Activated CD8-positive, alpha-beta memory T cell treated with anti-CD3 and anti-CD28 coated beads, Interleukin-2, amount 10 ng/mL, durations not matched to agents 7 days and 5 days (primary cell): Measurements from ENCODE around the gene FEZF1. TPM values are rescaled to one million over a fixed set of nuclear protein-coding genes. Genes with fewer than 3 reads are reported as not detected.
"Not testable (repeated sequence)": the region's sequence is repeated elsewhere in the genome, so short reads cannot be mapped to it uniquely, and the experiment has no call there.

Experiments
- ATAC-seq: fragments of 150-1000 bp; cut with Tn5 transposase; one replicate; pipeline ENCODE4 v1.10.0; 2021; ENCODE audit warnings: moderate library complexity
- CTCF ChIA-PET: fragments of 350-600 bp; sonication (Branson Sonifier 250); formaldehyde crosslinking; loops from one replicate; lab custom pipeline; 2021; ENCODE audit warnings: antibody characterized with exemption; lab: Charles Lee
- DNase-seq: peaks from one replicate; pipeline ENCODE4 v3.0.0-alpha.2; 2020
- H3K27ac Mint-ChIP-seq: one replicate; pipeline ENCODE4 v1.8.0; 2021; ENCODE audit warnings: mild to moderate bottlenecking, mixed read lengths
- H3K27me3 Mint-ChIP-seq: one replicate; pipeline ENCODE4 v1.8.0; 2021; ENCODE audit warnings: mixed read lengths
- H3K36me3 Mint-ChIP-seq: one replicate; pipeline ENCODE4 v1.8.0; 2021; ENCODE audit warnings: mild to moderate bottlenecking, mixed read lengths
- H3K4me1 Mint-ChIP-seq: one replicate; pipeline ENCODE4 v1.8.0; 2021; ENCODE audit warnings: mixed read lengths
- H3K4me3 Mint-ChIP-seq: one replicate; pipeline ENCODE4 v1.8.0; 2021; ENCODE audit warnings: mild to moderate bottlenecking, moderate library complexity, mixed read lengths
- H3K9me3 Mint-ChIP-seq: one replicate; pipeline ENCODE4 v1.8.0; 2022; ENCODE audit warnings: low read depth, mixed read lengths
- total RNA-seq, 2 experiments: library from RNA; stranded (reverse); gene quantifications; one replicate each; pipeline ENCODE4 v1.2.3, GENCODE V29; 2021

FEZF1 gene
- total RNA-seq, 2 experiments from 2014 or later, result not detected

DNA sequence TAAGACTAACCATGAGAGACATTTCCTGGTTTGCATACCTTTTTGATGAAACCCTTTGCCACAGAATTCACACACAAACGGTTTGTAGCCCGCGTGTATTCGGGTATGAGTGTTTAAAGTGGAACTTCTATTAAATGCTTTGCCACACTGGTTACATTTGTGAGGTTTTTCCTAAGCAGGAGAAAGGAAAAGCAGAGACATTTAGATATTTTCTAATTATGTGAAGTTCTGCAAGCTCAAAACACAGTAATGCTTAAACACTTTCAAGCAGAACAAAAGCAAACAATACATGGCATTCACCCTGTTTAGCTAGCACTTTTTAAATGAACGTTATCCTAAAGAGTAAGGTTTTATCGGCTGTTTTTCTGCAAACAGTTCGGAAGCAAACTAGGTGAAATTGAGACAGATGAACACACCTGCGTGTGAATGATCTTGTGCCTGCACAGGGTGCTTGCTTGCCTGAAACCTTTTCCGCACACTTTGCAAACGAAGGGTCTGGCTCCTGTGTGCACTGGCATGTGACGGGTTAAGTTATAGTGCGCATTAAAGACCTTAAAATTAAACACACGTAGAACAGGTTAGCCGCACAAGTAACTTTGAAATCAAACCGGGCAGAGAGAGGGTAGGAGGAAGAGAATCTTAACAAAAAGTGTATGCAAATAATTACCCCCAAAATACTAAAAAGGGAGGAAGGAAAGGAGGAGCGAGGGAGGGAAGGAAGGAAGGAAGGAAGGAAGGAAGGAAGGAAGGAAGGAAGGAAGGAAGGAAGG, 1.6 kb downstream of the FEZF1 start:
- H3K4me3 Mint-ChIP-seq, result no peak overlapping the region
- peaks cover 7% of the 10 kb centered on the region for H3K36me3 Mint-ChIP-seq
- CTCF ChIA-PET, result no interaction called here
- H3K27ac Mint-ChIP-seq, result peak overlapping the region; percentile 68
- H3K27me3 Mint-ChIP-seq, result peaks cover 86% of the 10 kb centered on the region
- ATAC-seq (no peak), DNase-seq (no peak)
- H3K4me1 Mint-ChIP-seq, result no peaks in the 10 kb centered on the region
- H3K9me3 Mint-ChIP-seq, result peaks cover 2% of the 10 kb centered on the region

DNA sequence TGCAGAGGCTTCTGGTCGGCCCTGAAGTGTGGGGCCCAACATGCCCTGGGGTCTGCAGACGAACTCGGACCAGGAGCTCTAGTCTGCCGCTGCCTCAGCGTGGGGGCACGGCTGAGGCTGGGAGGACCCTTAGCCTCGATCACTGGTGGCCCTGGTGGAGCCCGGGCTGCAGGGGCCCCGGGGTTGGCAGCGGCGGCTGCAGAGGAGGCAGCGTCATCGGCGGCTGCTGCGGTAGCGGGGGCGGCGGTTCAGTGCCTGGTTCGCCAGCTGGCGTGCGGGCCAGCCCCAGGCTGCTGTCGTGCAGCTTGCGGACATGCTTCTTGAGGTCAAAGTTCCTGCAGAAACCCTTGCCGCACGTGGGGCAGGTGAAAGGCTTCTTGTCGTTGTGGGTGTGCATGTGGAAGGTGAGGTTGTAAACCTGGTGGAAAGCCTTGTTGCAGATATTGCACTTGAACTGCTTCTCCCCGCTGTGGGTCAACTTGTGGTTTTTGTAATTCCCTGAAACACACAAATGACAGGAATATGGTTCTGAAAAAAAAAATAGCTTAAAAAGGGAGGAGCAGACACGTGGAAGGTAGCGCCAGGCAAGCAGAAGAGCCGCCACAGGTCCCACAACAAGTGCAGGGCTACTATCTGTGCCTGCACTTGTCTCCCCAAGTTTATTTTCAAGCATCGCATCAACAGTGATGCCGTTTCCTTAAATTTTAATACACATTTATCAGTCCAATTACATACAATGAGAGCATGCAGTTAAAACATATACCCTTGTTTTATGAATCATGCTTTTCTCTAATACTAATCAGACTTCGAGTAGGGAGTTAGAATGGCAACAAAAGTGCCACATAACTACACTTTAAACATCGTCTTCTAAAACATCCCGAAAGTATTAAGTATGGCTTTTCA, 2.4 kb downstream of the FEZF1 start:
- H3K4me3 Mint-ChIP-seq, result no peak overlapping the region
- no peak for ATAC-seq
- no peak for DNase-seq
- H3K36me3 Mint-ChIP-seq, result peaks cover 7% of the 10 kb centered on the region
- no peak overlapping the region for H3K27ac Mint-ChIP-seq
- peaks cover 2% of the 10 kb centered on the region for H3K9me3 Mint-ChIP-seq
- CTCF ChIA-PET, result no interaction called here
- no peaks in the 10 kb centered on the region for H3K4me1 Mint-ChIP-seq
- peaks cover 80% of the 10 kb centered on the region for H3K27me3 Mint-ChIP-seq

DNA sequence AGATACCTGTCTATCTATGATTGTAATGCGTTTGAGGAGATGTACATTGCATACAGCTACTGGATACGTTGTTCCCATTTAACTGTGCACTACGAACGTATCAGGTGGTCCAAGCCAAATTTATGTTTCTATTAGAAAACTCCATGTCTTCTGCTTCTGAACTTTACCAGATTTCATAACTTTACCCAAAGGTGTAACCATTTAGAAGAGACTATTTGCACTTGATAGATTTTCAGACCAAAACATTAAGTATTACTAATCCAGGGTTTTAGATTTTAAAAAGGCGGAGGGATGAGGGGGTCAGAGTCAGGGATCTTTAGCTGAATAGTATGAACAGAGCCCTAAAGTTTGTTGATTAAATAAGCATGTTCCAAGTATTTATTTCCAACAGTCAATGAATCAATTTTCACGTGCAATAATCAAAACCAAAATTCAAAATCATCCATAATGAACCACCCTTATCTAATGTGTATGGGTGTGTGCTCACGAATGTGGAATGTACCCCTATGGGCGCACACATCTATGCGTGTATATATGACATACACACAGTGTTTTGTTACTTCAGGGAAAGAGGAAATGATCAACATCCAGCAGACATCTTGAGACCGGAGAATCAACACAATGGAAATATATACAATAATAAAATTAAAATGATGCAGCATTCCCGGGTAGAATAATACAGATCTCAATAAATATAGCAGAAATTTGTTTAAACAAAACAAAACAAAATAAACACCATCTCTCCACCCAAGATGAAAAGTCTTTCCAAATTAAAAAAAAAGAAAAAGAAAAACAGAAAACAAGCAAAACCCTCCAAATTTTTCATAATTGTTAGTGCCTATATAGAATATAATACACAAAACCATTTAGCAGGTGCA, 3.4 kb downstream of the FEZF1 start:
- no peak for ATAC-seq
- Mint-ChIP-seq H3K27ac (no peak overlapping the region), H3K9me3 (peaks cover 2% of the 10 kb centered on the region), H3K4me3 (no peak overlapping the region), H3K27me3 (peaks cover 71% of the 10 kb centered on the region), H3K36me3 (peaks cover 7% of the 10 kb centered on the region), H3K4me1 (no peaks in the 10 kb centered on the region)
- CTCF ChIA-PET, result no interaction called here
- DNase-seq, result no peak

DNA sequence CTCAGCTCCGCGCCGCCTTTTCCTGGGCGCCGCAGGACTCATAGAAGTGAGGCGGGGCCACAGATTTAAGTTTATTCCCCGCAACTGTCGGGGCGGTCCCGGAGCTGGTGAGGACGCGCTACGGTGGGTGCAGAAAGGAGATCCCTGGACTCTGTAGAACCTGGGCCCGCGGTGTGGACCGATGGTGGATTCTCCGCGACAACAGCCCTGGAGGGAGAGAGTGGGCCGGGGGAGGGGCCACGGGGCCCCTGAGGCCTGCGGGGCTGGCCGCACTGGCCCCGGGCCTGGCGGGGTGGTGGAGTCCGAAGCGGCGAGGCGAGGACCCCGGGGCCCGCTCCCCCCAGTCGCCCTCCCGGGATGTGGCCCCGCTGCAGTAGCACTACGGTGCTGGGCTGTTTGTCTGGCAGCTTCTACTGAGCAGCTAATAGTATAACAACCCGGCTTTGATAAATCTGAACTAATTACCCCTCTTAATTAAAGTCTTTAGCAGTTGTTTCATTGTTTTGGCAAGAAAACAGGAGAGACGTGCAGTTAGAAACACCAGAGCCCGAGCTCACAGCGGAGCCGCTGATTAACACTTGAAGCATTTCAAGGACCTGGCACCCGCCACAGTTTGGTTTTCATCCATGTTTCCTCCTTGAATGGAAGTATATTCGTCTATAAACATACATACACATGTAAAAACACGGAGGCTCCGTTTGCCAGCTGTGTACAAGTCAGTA, 4.2 kb downstream of the FEZF1 start:
- CTCF ChIA-PET, result no interaction called here
- Mint-ChIP-seq H3K27me3 (peaks cover 63% of the 10 kb centered on the region), H3K9me3 (peaks cover 2% of the 10 kb centered on the region), H3K27ac (no peak overlapping the region), H3K36me3 (peaks cover 7% of the 10 kb centered on the region), H3K4me3 (no peak overlapping the region), H3K4me1 (no peaks in the 10 kb centered on the region)
- ATAC-seq (no peak), DNase-seq (no peak)

DNA sequence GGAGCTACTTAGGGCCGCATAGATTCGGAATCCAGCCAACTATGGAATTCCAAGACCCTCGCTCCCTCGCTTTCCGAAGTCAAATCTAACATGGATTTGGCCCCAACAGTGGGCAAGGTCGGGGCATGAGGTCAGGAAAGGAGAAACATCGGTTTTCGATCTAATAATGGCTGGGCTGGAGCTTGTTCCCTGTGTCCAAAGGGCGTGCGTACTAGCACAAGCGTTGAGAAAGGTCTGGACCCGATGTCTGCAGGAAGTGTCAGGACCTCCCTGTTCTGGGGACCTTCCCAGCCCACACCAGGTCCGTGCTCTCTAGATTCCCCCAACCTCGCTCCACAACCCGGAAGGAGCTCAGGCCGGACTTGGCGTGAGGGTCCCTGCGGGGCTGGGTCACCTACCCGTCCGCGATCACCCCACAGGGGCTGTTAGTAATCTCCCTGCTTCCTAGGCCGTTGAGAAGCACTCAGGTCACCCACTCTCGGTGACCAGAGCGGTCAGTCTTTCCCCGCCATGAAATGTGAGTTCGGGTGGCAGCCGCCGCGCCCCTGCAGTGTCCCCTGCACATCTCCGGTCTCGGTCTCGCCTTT, 4.8 kb downstream of the FEZF1 start:
- H3K36me3 Mint-ChIP-seq, result peaks cover 7% of the 10 kb centered on the region
- H3K4me3 Mint-ChIP-seq, result no peak overlapping the region
- no peak for ATAC-seq
- H3K4me1 Mint-ChIP-seq, result no peaks in the 10 kb centered on the region
- CTCF ChIA-PET, result no interaction called here
- peaks cover 58% of the 10 kb centered on the region for H3K27me3 Mint-ChIP-seq
- H3K27ac Mint-ChIP-seq, result no peak overlapping the region
- peaks cover 2% of the 10 kb centered on the region for H3K9me3 Mint-ChIP-seq
- no peak for DNase-seq

DNA sequence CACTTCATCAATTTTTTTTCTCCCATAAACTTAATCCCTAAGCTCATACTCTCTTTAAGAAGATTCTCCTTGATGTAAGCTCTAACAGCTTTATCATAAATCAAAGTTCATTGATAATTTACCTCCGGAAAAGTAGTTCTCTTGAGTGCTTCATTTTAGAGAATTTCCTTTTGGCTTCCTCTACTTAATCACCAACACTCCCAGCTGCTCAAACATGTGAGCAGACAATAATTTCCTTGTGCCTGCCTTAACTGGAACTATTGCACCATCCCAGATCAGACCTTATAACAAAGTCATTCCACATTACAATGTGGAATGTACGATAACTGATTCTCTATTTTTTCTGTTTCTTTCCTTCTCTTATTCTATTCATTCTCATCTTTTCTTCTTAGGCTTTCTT, 5.9 kb downstream of the FEZF1 start:
- H3K9me3 Mint-ChIP-seq, result peaks cover 2% of the 10 kb centered on the region
- peaks cover 47% of the 10 kb centered on the region for H3K27me3 Mint-ChIP-seq
- peaks cover 5% of the 10 kb centered on the region for H3K36me3 Mint-ChIP-seq
- DNase-seq (no peak), ATAC-seq (no peak)
- H3K27ac Mint-ChIP-seq, result no peak overlapping the region
- CTCF ChIA-PET, result no interaction called here
- H3K4me1 Mint-ChIP-seq, result no peaks in the 10 kb centered on the region
- H3K4me3 Mint-ChIP-seq, result no peak overlapping the region

DNA sequence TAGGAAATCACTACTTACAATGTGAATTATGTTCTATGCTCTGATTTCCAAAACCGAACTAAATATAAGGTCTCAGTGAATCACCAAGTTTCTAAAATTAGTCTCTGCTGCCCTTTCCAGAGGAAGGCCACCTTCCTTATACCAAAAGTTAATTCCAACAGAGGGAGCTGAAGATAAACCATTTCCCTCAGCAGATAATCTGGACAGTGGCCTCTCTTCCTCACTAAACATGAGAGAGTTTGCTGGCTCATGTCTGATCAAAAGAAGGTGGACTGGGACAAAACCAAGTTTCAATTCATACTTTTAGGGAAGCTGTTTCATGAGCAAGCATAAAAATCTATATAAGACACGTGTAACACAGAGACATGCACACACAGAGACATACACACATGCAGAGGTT, 6.4 kb downstream of the FEZF1 start:
- H3K4me1 Mint-ChIP-seq, result no peaks in the 10 kb centered on the region
- peaks cover 43% of the 10 kb centered on the region for H3K27me3 Mint-ChIP-seq
- CTCF ChIA-PET, result no interaction called here
- ATAC-seq, result no peak
- H3K36me3 Mint-ChIP-seq, result peaks cover 3% of the 10 kb centered on the region
- peaks cover 2% of the 10 kb centered on the region for H3K9me3 Mint-ChIP-seq
- no peak for DNase-seq
- H3K27ac Mint-ChIP-seq, result no peak overlapping the region
- H3K4me3 Mint-ChIP-seq, result no peak overlapping the region

DNA sequence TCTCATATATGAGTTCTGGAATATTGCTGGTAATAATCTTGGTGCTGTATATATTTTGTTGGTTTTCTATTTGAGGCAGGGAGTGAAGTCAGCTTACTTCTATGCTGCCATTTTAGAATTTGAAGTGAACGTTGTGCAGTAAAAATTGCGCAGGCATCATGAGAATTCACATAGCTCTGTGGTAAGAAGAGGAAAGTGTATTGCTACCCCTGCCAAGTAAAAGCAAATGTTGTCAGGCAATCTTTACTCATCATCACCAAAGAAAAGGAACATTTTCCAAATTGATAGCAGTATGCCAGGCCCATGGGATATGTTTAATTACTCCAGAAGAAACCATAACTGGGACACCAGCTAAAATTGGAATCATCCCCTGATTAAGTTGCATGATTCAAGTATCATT, 13.4 kb downstream of the FEZF1 start:
- no peaks in the 10 kb centered on the region for H3K4me1 Mint-ChIP-seq
- no peaks in the 10 kb centered on the region for H3K36me3 Mint-ChIP-seq
- no peak overlapping the region for H3K4me3 Mint-ChIP-seq
- DNase-seq (no peak), ATAC-seq (no peak)
- H3K27ac Mint-ChIP-seq, result no peak overlapping the region
- no peaks in the 10 kb centered on the region for H3K27me3 Mint-ChIP-seq
- no peaks in the 10 kb centered on the region for H3K9me3 Mint-ChIP-seq
- CTCF ChIA-PET, result no interaction called here

DNA sequence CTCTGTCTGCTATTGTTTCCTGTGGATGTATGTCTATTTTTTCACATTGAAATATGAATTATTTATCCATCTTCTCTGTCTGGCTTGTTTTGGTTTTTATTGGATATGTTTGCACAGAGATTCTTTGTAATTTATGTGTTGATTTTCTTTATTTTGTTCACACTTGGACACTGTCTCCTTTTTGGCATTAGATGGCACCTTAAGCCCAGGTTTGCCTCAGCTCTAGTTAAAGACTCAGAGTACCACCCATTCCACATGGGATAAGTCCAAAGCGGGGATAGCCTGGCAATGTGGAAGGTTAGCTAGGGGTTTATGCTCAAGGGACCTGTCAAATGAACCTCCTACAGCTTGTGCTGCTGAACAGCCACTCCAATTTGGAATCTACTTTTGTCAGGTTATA, 14.1 kb downstream of the FEZF1 start:
- DNase-seq, result no peak
- ATAC-seq, result no peak
- Mint-ChIP-seq H3K27me3 (no peaks in the 10 kb centered on the region), H3K4me3 (no peak overlapping the region), H3K27ac (no peak overlapping the region), H3K36me3 (no peaks in the 10 kb centered on the region), H3K9me3 (no peaks in the 10 kb centered on the region), H3K4me1 (no peaks in the 10 kb centered on the region)
- CTCF ChIA-PET, result no interaction called here

DNA sequence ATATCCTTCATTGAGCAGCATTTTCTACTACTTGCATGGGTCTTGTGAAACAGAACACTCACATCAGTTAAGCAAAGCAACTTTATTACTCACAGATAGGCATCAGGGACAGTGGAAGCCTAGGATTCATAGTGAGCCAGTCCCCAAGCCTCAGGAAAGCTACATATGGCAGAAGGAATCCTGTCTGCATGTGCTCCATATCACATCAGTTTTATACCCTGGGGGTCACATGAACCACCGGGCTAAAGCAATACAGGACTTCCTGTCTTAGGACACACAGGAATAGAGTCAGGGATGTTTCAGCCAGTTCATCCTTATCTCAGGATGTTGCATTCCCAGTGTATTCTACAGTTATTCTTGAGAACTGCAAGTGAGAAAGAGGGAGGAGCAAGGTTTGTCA, 15.1 kb downstream of the FEZF1 start:
- Mint-ChIP-seq H3K27me3 (no peaks in the 10 kb centered on the region), H3K27ac (no peak overlapping the region), H3K9me3 (no peaks in the 10 kb centered on the region), H3K4me1 (no peaks in the 10 kb centered on the region), H3K36me3 (no peaks in the 10 kb centered on the region), H3K4me3 (no peak overlapping the region)
- no peak for ATAC-seq
- DNase-seq, result no peak
- CTCF ChIA-PET, result no interaction called here

DNA sequence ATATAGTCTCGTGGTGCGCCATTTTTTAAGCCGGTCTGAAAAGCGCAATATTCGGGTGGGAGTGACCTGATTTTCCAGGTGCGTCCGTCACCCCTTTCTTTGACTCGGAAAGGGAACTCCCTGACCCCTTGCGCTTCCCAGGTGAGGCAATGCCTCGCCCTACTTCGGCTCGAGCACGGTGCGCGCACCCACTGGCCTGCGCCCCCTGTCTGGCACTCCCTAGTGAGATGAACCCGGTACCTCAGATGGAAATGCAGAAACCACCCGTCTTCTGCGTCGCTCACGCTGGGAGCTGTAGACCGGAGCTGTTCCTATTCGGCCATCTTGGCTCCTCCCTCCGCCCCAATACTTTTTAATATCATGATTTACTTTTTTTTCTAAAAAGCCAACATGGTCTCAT, 19.9 kb downstream of the FEZF1 start:
- H3K4me1 Mint-ChIP-seq, H3K9me3 Mint-ChIP-seq, H3K27me3 Mint-ChIP-seq: not testable (repeated sequence)

DNA sequence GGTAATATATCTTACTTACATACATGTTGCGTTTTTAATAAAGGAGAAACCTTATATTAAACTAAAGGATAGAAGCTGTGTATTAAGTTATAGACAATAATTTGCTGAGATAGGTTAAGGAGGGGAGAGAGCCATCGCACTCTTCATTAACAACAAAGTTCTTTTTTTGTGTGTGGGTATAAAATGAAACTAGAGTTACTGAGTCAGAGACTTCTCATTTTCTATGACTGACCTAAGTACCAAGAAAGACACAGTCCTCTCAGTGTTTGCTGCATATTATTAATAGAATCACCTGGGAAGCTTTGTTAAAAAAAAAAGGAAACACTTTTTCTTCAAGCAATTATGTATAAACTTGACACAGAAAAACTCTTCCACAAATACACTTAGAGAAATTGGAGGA, 31.4 kb downstream of the FEZF1 start:
- Mint-ChIP-seq H3K36me3 (no peaks in the 10 kb centered on the region), H3K27me3 (no peaks in the 10 kb centered on the region), H3K4me3 (no peak overlapping the region), H3K27ac (no peak overlapping the region), H3K4me1 (no peaks in the 10 kb centered on the region), H3K9me3 (peaks cover 2% of the 10 kb centered on the region)
- DNase-seq (no peak), ATAC-seq (no peak)
- CTCF ChIA-PET, result no interaction called here

More for the DNA sequence above, 19.9 kb downstream of the FEZF1 start:
- CTCF ChIA-PET, H3K36me3 Mint-ChIP-seq, ATAC-seq, H3K4me3 Mint-ChIP-seq, DNase-seq, H3K27ac Mint-ChIP-seq: not testable (repeated sequence)
